ENCODE data around the gene HPCAL4. TPM values are rescaled to one million over a fixed set of nuclear protein-coding genes. Genes with fewer than 3 reads are reported as not detected.

HPCAL4 gene
- total and polyA plus RNA-seq, 10 of the 15 experiments (the other 5 are each of a cell fraction or from before 2014, with no cell fraction given): 0.05 to 0.18 (median 0.06) TPM; not detected in 5

DNA sequence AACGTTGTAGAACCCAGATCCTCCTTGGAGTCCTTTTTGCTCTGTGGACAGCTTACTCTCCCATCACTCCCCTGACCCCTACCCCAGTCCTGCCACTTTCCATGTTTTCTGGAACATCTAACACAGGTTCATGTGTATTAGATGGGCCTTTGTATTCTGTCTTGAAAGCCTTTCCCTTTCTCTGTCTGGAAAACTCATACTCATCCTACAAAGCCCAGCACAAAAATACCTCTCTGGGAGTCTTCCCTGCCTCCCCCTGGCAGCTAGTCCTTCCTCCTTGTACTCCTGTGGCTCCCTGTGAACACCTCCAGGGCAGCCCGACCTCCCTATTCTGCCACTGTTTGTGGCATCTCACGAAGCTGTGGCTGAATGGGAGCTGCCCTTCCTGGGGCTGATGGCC lies 44.0 kb downstream of the HPCAL4 start:
- POLR2A ChIA-PET: interaction anchor here (0.5 to 1.2 kb wide), 2 partner anchors 41 to 105 kb away, joined by 3 read pairs; no protein-coding TSS in a partner anchor
- WGBS (ENCODE audit: insufficient coverage, insufficient replicate concordance, low lambda C conversion rate, missing lambda C conversion rate): 2% methylated on average over 3 of the region's 3 CpGs
- Histone ChIP-seq H4K20me1 (ENCODE audit: control insufficient read depth, insufficient read depth) (no peaks in the 10 kb centered on the region), H3K36me3 (ENCODE audit: control insufficient read depth in 2 of 2, insufficient read depth in 2 of 2, low read length in 1 of 2) (no peaks in the 10 kb centered on the region), H3K27me3 (replicated peaks in 1 of 2; ENCODE audit: control insufficient read depth in 2 of 2, insufficient read depth in 2 of 2, low read length in 1 of 2) (no peaks in the 10 kb centered on the region), H3K4me3 (no peak overlapping the region), H3K9me3 (replicated peaks; ENCODE audit: control insufficient read depth, insufficient read depth, low read length) (no peaks in the 10 kb centered on the region), H2AFZ (ENCODE audit: control insufficient read depth, low read depth, low read length) (no peak overlapping the region), H3K27ac (ENCODE audit: control insufficient read depth, insufficient read depth) (no peak overlapping the region), H3K9ac (ENCODE audit: control insufficient read depth, insufficient read depth, low read length) (no peak overlapping the region), H3K79me2 (ENCODE audit: control insufficient read depth, insufficient read depth, low read length) (no peaks in the 10 kb centered on the region), H3K4me1 (ENCODE audit: control insufficient read depth, insufficient read depth, low read length) (no peaks in the 10 kb centered on the region), H3K4me2 (ENCODE audit: control insufficient read depth, insufficient read depth) (no peak overlapping the region)
- RAD21 ChIA-PET (ENCODE audit: unreplicated experiment): interaction anchor here (0.7 to 1.9 kb wide), 3 partner anchors 11 to 548 kb away, joined by 3 to 5 read pairs (median 4); no protein-coding TSS in a partner anchor
- SMC1A ChIA-PET (ENCODE audit: uncharacterized antibody, unreplicated experiment): interaction anchor here (1.1 to 1.8 kb wide), 4 partner anchors 21 to 42 kb away, joined by 3 to 4 read pairs (median 3); no protein-coding TSS in a partner anchor
- ATAC-seq (no peak), FAIRE-seq (no peak), DNase-seq (ENCODE audit: low read depth, low spot score) (no peak)
- in situ Hi-C loops (cut with MboI) (no loop called here), intact Hi-C loops (cut with micrococcal nuclease; ENCODE audit: unreplicated experiment) (no loop called here)
- TF ChIP-seq NFYB (IDR thresholded peaks at IDR 0.05; ENCODE audit: insufficient read depth, low read depth, low read length) (no peak), LARP7 (IDR thresholded peaks at IDR 0.05) (no peak), SMARCA5 (IDR thresholded peaks at IDR 0.05) (no peak), ZBTB33 (IDR thresholded peaks at IDR 0.05) (no peak), ATF2 (IDR thresholded peaks at IDR 0.05; ENCODE audit: low read length) (no peak), CREB1 (IDR thresholded peaks at IDR 0.05; ENCODE audit: low read depth) (no peak), FOXK2 (IDR thresholded peaks at IDR 0.05) (no peak)
- TF ChIP-seq, protein P1, sequence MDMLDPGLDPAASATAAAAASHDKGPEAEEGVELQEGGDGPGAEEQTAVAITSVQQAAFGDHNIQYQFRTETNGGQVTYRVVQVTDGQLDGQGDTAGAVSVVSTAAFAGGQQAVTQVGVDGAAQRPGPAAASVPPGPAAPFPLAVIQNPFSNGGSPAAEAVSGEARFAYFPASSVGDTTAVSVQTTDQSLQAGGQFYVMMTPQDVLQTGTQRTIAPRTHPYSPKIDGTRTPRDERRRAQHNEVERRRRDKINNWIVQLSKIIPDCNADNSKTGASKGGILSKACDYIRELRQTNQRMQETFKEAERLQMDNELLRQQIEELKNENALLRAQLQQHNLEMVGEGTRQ (IDR thresholded peaks at IDR 0.05; ENCODE audit: borderline replicate concordance, low read depth, low read length): no peak
- CTCF ChIA-PET: interaction anchor here (0.8 to 1.8 kb wide), 9 partner anchors 11 to 73 kb away, joined by 3 to 9 read pairs (median 5); no protein-coding TSS in a partner anchor
- no TSS peak for BruUV-seq (replicated peaks)

All from GM12878 (cell line).